MM.1S (cell line): ENCODE data around the gene ATL1.

ENCODE experiments used
- DNase-seq: peaks from one replicate; pipeline ENCODE4 v3.0.0-alpha.2; 2015
- H2AFZ ChIP-seq: fragments of 300-600 bp; sonication (generic); 2 replicates; pipeline ENCODE4 v1.6.0; 2016; ENCODE audit warnings: antibody characterized with exemption, low read length
- H3F3A ChIP-seq: fragments of 300-600 bp; sonication (generic); 2 replicates; pipeline ENCODE4 v1.6.1; 2016; ENCODE audit warnings: mild to moderate bottlenecking, antibody characterized with exemption, low read length, moderate library complexity, mixed read lengths; ENCODE audit not compliant: insufficient read depth
- H3K27ac ChIP-seq: fragments of 300-600 bp; sonication (generic); 2 replicates; pipeline ENCODE4 v1.5.1; 2016; ENCODE audit warnings: mild to moderate bottlenecking, low read length
- H3K27me3 ChIP-seq: fragments of 300-600 bp; sonication (generic); replicated peaks from 2 replicates; pipeline ENCODE4 v1.6.0; 2016; ENCODE audit warnings: low read length; ENCODE audit not compliant: insufficient read depth
- H3K36me3 ChIP-seq: fragments of 300-600 bp; sonication (generic); replicated peaks from 2 replicates; pipeline ENCODE4 v1.6.1; 2016; ENCODE audit warnings: mild to moderate bottlenecking, low read length, mixed read lengths; ENCODE audit not compliant: insufficient read depth
- H3K4me1 ChIP-seq: fragments of 300-600 bp; sonication (generic); 2 replicates; pipeline ENCODE4 v1.6.1; 2016; ENCODE audit warnings: low read length, mixed read lengths
- H3K4me2 ChIP-seq: fragments of 300-600 bp; sonication (generic); 2 replicates; pipeline ENCODE4 v1.6.0; 2016; ENCODE audit warnings: low read depth, low read length
- H3K4me3 ChIP-seq: fragments of 300-600 bp; sonication (generic); 2 replicates; pipeline ENCODE4 v1.5.1; 2016; ENCODE audit warnings: low read length, mixed read lengths
- H3K79me2 ChIP-seq: fragments of 300-600 bp; sonication (generic); 2 replicates; pipeline ENCODE4 v1.6.1; 2016; ENCODE audit warnings: mixed run types, low read length, mixed read lengths
- H3K9ac ChIP-seq: fragments of 300-600 bp; sonication (generic); 2 replicates; pipeline ENCODE4 v1.6.1; 2016; ENCODE audit warnings: low read length, mixed read lengths
- H3K9me2 ChIP-seq: fragments of 300-600 bp; sonication (generic); replicated peaks from 2 replicates; pipeline ENCODE4 v1.6.1; 2016; ENCODE audit warnings: mild to moderate bottlenecking, low read length, mixed read lengths; ENCODE audit not compliant: insufficient read depth
- H3K9me3 ChIP-seq: fragments of 300-600 bp; sonication (generic); replicated peaks from 2 replicates; pipeline ENCODE4 v1.6.1; 2016; ENCODE audit warnings: mild to moderate bottlenecking, low read length, mixed read lengths; ENCODE audit not compliant: insufficient read depth
- H4K20me1 ChIP-seq: fragments of 300-600 bp; sonication (generic); 2 replicates; pipeline ENCODE4 v1.6.1; 2016; ENCODE audit warnings: mild to moderate bottlenecking, low read length, moderate library complexity, mixed read lengths; ENCODE audit not compliant: insufficient read depth
- EZH2 ChIP-seq: fragments of 300-600 bp; sonication (generic); optimal IDR thresholded peaks from 2 replicates; pipeline ENCODE3; 2017; ENCODE audit warnings: low read depth, mild to moderate bottlenecking, antibody characterized with exemption, low read length, mixed read lengths
- EZH2phosphoT487 ChIP-seq: fragments of 300-600 bp; sonication (generic); IDR thresholded peaks from 2 replicates; pipeline ENCODE4 v1.6.1; 2018; ENCODE audit warnings: antibody characterized with exemption, low read length
- TF ChIP-seq, protein P1 (sequence below): fragments of 300-600 bp; sonication (generic); IDR thresholded peaks from 2 replicates; pipeline ENCODE4 v1.5.1; 2016; ENCODE audit warnings: antibody characterized with exemption, low read length, mixed read lengths

Gene ATL1

DNA sequence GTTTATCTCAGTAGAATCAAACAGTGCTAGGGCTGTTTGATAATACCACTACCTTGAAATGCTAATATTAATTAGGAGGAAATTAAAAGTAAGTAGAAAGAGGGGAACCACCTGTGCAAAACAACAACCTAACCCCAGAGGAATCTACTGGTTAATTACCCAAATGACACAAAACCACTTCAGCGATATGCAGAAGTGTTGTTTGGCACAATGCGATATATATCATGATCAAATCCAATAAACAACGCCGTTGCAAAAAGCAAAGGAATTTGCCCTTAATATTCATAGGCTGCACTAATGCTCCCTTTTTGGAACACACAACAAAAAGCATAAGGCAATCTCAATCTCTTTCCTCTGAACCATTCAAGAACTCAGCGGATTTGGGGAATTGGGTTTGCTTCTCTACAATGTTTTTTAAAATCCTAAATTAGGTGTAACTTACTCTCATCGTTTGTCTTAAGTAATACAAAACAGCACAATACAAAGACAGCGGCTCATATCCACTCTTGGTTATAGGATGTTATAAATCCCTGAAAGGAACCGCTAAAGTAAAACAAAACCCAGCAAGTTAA is 29.1 kb upstream of the ATL1 start:
- H3K4me2 ChIP-seq: peak overlapping the region; percentile 66
- no peak overlapping the region for H3K27ac ChIP-seq
- no peak overlapping the region for H3K9ac ChIP-seq
- peak overlapping the region; percentile 75 for H3K4me3 ChIP-seq
- TF ChIP-seq EZH2 (no peak), EZH2phosphoT487 (no peak)
- TF ChIP-seq, protein P1, sequence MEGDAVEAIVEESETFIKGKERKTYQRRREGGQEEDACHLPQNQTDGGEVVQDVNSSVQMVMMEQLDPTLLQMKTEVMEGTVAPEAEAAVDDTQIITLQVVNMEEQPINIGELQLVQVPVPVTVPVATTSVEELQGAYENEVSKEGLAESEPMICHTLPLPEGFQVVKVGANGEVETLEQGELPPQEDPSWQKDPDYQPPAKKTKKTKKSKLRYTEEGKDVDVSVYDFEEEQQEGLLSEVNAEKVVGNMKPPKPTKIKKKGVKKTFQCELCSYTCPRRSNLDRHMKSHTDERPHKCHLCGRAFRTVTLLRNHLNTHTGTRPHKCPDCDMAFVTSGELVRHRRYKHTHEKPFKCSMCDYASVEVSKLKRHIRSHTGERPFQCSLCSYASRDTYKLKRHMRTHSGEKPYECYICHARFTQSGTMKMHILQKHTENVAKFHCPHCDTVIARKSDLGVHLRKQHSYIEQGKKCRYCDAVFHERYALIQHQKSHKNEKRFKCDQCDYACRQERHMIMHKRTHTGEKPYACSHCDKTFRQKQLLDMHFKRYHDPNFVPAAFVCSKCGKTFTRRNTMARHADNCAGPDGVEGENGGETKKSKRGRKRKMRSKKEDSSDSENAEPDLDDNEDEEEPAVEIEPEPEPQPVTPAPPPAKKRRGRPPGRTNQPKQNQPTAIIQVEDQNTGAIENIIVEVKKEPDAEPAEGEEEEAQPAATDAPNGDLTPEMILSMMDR: no peak
- H3K36me3 ChIP-seq: no peaks in the 10 kb centered on the region
- H3K9me2 ChIP-seq: no peaks in the 10 kb centered on the region
- H2AFZ ChIP-seq: no peak overlapping the region
- H3F3A ChIP-seq: peaks cover 10% of the 10 kb centered on the region; the same call in 1 of the 2 replicates
- H3K9me3 ChIP-seq: no peaks in the 10 kb centered on the region
- DNase-seq: no peak
- no peaks in the 10 kb centered on the region for H3K27me3 ChIP-seq
- 0 out of 2 replicates have a peak, but pooled peaks cover 4% of the 10 kb centered on the region for H3K4me1 ChIP-seq
- H4K20me1 ChIP-seq: no peaks in the 10 kb centered on the region; the same call in 1 of the 2 replicates
- peaks cover 55% of the 10 kb centered on the region for H3K79me2 ChIP-seq

GRCh38 chr14:50531595-50532501 is 28.1 kb upstream of the ATL1 start:
- Histone ChIP-seq H2AFZ (peak overlapping the region; percentile 61; the same call in 1 of the 2 replicates), H3K4me1 (0 out of 2 replicates have a peak, but pooled peaks cover 4% of the 10 kb centered on the region)
- TF ChIP-seq EZH2: no peak
- TF ChIP-seq, protein P1: no peak
- TF ChIP-seq EZH2phosphoT487: no peak

DNA sequence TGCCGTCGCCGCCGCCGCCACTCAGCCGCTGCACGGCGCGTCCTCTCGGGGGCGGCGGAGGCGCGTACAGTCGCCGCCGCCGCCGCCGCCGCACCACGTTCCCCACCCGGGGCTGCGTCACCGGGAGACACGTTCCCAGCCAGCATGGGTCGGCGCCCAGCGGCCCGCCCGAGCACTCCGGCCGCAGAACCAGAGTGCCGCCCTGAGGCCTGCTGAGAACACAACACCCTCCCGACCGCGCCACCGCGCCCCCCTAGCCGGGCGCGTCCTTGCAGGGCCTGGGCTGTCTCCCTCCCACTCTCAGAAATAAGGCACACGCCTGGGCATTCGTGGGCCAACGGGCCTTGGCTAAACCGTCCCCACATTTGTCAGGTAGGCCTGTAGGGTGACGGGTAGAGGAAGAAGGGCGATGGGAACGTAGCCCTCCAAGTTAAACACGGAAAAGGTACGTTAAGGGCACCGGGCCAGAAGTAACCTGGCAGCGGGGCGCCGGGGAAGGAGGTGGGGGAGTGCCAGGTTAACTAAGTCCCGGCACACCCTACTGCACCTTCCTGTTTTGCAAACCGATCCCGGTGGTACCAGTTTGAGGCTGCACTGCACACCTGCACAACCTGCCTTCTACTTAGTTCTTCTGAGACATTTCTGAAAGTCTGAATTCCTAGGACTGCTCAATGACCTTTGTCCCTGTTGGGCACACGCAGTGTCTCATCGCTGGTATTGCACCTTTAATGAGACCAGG is 27.3 kb upstream of the ATL1 start, which contains the start of gene MAP4K5:
MAP4K5 (minus strand) TSS at position 68 of the 739 bp plus-strand sequence. CDS start 520 bp downstream, outside the sequence.
- peak within 1 kb of the TSS; percentile 77 for H3K4me2 ChIP-seq
- H3K36me3 ChIP-seq: no peaks in the 10 kb centered on the region
- H3K4me3 ChIP-seq: peak within 1 kb of the TSS; percentile 77
- peaks cover 10% of the 10 kb centered on the region; the same call in 1 of the 2 replicates for H3F3A ChIP-seq
- H4K20me1 ChIP-seq: no peaks in the 10 kb centered on the region; the same call in 1 of the 2 replicates
- TF ChIP-seq, protein P1: peak; percentile 59
- TF ChIP-seq EZH2phosphoT487: no peak
- peaks cover 41% of the 10 kb centered on the region for H3K79me2 ChIP-seq
- no peaks in the 10 kb centered on the region for H3K9me2 ChIP-seq
- H3K9ac ChIP-seq: peak within 1 kb of the TSS; percentile 72; the same call in 1 of the 2 replicates
- no peaks in the 10 kb centered on the region for H3K27me3 ChIP-seq
- H3K4me1 ChIP-seq: 0 out of 2 replicates have a peak, but pooled peaks cover 4% of the 10 kb centered on the region
- no peaks in the 10 kb centered on the region for H3K9me3 ChIP-seq
- peak within 1 kb of the TSS; percentile 95 for H2AFZ ChIP-seq
- peak within 1 kb of the TSS; percentile 44; the same call in 1 of the 2 replicates for H3K27ac ChIP-seq
- DNase-seq: peak; percentile 80

More at GRCh38 chr14:50531595-50532501, 28.1 kb upstream of the ATL1 start:
- peak overlapping the region; percentile 44; the same call in 1 of the 2 replicates for H3K27ac ChIP-seq
- H3K4me3 ChIP-seq: peak overlapping the region; percentile 75
- peak overlapping the region; percentile 72; the same call in 1 of the 2 replicates for H3K9ac ChIP-seq
- H3K79me2 ChIP-seq: peaks cover 48% of the 10 kb centered on the region
- no peaks in the 10 kb centered on the region for H3K27me3 ChIP-seq
- H3K36me3 ChIP-seq: no peaks in the 10 kb centered on the region
- H3K9me3 ChIP-seq: no peaks in the 10 kb centered on the region
- peak overlapping the region; percentile 66 for H3K4me2 ChIP-seq
- no peaks in the 10 kb centered on the region; the same call in 1 of the 2 replicates for H4K20me1 ChIP-seq
- no peaks in the 10 kb centered on the region for H3K9me2 ChIP-seq
- DNase-seq: peak; percentile 29
- peaks cover 10% of the 10 kb centered on the region; the same call in 1 of the 2 replicates for H3F3A ChIP-seq
